ENCODE data around the gene RNASEH2B. TPM values are rescaled to one million over a fixed set of nuclear protein-coding genes. Genes with fewer than 3 reads are reported as not detected.

The RNASEH2B gene
- total RNA-seq, 1 experiment from 2014 or later = 73.8 TPM

DNA sequence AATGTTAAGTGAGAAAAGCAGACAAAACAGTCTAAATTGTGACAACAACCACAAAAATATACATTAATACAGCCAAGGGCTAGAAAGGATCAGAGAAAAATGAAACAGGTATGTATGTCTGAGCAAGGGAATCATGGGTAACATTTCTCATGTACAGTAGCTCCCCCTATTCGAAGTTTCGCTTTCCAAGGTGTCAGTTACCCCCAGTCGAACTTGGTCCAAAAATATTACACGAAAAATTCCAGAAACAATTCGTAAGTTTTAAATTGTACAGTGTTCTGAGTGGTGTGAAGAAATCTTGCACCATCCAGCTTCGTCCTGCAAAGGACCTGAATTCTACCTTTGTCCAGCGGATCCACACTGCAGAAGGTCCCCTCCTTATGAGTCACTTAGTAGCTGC lies 1.8 kb upstream of the RNASEH2B start:
- no peak for DNase-seq (ENCODE audit: low read depth)

DNA sequence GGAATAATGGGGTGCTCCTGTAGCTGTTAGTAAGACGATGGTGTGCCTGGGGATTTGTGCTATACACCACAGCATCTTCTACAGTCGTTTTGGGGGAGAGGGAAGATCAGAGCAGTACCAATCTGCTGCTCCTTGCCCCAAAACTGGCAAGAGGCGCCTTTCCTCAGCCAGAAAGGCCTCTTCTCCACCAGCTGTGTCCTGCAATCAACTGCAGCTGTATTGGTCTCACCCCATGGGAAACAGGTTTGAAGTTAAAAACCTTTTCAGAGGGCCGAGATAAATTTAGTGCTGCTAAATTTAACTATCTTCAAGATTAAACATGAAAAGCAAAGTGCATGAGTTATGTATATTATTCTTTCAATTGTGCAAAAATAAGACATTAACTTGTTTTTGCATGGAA lies 1.2 kb upstream of the RNASEH2B start:
- no peak for DNase-seq (ENCODE audit: low read depth)

DNA sequence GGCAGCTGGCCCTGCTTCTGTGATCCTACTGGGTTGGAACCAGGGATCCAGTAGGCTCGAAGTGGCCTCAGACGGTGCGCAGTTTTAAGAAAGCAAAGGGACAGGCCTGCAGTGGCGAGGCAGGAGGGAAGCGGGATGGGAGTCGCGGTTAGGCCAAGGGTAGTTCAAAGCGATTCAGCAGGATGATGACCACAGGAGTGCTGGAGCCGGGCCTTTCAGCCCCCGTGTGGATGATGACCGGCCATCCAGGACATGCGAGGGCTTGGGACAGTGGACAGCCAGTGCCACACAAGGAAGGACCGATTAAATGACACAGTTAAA lies 854 bp downstream of the RNASEH2B start:
- DNase-seq (ENCODE audit: low read depth) = peak; percentile 55

DNA sequence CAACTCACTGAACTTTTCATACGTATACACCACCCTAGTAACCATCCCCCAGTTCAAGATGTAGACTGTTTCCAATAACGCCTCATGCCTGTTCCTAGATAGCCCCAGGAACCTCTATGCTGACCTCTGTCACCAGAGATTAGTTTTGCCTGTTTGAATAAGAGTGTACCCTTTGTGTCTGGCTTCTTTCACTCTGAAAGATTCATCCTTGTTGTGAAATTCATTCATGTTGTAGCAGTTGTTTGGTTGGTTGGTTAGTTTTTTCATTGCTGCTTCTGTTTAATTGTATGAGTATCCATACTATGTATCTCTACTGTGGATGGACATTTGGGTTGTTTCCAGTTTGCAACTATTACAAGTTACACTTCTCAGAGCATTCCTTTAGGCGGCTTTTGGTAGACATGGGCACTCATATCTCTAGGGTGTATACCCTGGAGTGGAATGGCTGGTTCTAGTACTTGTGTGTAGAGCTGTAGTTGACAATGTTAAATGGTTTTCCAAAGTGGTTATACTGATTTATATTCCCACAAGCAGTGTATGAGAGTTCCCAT lies 1.6 kb downstream of the RNASEH2B start:
- no peak for DNase-seq (ENCODE audit: low read depth)

DNA sequence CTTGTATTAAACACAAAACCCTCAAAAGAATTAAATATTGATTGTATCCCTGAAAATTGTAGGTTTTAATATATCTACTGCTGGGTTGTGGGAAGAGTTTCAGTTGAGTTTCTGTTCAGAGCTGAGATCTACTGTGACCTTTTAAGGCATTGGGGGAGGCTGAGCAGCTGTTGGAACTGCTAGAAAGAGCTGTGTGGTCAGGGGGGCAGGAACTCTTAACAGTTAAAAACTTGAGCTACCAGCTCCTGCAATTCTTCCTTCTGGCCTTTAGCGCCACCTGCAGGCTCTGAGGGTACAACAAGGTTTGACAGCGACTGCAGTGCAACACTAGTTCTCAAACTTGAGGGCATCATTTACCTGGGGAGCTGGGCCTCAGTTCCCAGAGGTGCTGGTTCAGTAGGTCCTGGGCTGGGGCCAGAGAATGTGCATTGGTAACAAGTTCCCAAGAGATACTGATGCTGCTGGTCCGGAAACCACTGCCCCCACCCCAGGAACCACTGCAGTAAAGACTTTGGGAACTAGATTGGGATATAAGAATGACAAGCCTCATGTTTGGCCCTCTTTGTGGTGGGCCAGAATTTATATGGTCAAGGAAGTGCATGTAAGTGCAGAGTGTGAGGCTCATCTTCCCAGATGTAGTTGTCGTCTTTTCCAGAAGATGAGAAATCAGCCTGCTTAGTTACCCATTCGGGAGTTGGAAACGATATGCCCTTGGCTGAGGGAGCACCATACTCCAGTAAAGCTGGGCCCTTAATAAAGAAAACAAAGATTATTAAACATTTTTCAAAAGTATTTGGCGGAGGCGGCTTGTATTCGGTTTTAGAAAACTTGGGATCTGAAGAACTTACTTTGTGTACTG lies 2.6 kb downstream of the RNASEH2B start:
- DNase-seq (ENCODE audit: low read depth) = peak; percentile 85

DNA sequence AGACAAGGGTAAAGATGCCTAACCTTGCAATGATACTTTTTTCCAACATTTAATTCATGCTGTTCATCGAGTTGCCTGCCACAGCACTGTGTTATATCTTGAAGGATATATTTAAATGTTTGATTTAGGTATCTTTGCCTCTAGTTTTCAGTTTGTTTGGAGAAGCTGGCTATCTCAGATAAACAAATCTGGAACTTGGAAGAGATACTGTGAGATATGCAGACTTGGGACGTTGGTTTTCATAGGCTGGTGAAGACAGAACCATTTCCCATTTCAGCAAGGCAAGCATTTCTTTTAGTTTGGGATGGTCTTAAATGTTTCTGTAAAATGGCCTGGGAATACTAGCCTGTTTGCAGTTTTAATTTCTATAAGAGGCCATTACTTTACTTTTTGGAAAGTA lies 3.3 kb downstream of the RNASEH2B start:
- no peak for DNase-seq (ENCODE audit: low read depth)

DNA sequence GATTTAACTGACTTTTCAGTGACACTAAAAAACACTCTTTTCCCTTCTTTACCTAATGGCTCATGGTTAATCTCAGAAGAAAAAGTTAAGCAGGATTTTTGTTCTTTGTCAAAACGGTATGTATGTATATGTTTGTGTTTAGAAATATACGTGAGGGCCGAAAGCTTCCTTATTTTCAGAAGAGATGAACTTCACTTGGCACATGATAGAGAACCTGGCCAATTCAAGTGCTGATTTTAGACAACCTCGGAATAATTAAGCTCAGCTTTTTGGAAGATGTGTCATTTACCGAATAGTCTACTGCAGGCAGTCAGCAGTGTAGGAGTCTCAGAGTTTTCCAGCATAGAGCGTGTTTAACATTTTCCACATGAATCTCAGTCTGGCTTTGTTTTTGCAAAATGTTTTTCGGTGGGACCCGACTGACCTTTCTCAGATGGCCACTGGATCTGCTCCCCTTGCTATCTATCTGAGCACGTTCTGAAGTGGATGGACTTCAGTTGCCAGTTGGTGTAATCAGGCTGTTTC lies 4.6 kb downstream of the RNASEH2B start:
- DNase-seq (ENCODE audit: low read depth) = no peak

DNA sequence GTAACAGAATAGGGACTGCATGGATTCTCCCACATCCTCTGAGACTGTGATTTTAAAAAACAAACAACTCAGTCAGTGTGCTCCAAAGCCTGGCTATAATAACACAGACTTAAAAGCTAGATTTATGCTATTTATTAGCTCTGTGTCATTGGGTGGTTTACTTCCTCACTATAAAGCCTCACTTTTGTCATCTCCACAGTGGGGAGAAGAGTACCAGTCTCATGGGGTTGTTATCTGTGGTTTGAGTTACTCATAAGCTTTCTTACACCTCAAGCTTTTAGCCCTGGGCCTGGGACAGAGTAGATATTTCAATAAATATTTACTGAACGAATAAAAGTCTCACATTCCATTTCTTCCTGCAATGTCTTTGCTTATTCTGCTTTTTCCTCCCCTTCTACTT lies 5.3 kb downstream of the RNASEH2B start:
- DNase-seq (ENCODE audit: low read depth) = peak; percentile 37

DNA sequence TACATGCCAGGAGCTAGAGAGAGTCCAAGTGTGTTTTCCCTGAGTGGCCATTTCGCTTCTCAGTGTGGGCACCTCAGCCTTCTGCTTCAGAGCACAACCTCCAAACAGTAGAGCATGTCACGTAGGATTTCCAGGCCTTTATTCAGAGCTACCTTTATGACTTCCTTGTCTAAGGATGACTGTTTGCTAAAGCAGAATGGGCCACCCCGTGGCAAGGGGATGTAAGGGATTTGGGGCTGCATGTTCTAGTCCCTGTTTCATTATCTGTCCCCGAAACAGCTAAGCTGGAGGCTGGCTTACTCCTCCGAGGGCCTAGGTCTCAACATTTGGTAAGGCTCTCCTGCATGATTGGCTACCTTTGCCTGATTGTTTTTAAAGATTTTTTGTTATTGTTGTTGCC lies 6.0 kb downstream of the RNASEH2B start:
- no peak for DNase-seq (ENCODE audit: low read depth)

DNA sequence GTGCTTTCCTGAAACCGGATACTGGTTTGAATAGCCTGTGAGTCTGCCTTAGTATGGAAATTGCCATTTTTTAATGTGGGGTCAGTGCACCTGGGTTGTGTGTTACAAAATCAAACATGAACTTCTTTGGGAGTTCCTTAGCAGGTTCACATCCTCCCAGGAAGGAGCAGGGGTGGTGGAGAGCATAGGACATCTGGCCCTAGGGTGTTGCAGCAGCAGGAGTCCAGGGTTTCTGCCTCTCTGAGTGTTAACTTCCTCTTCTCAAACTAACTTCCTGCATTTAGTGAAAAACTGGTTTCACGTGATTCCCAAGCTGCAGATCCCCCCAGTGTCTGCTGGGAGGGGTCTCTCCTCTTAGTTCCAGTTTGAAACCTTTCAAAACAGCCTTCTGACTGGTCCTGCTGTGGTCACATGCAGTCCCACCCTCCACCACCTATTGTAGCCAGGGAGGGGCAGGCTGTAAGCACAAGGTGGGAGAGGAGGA lies 7.2 kb downstream of the RNASEH2B start:
- no peak for DNase-seq (ENCODE audit: low read depth)

DNA sequence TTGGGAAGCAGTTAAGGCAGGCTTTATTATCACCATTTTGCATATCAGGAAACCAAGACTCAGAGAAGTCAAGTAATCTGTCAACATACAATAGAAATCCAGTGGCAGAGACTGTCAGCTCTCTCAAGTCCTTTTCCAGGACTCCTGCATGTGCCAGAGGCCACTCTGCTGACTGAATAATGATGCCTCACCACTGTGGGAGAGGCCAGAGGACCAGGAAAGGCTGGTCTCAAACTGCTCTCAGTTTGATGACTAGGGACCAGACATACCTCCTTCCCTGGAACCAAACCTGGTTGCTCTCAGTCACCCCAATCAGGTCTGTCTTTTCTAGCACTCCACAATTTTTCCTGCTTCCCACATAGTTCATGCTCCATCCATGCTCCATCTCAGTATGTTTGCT lies 8.0 kb downstream of the RNASEH2B start:
- no peak for DNase-seq (ENCODE audit: low read depth)

DNA sequence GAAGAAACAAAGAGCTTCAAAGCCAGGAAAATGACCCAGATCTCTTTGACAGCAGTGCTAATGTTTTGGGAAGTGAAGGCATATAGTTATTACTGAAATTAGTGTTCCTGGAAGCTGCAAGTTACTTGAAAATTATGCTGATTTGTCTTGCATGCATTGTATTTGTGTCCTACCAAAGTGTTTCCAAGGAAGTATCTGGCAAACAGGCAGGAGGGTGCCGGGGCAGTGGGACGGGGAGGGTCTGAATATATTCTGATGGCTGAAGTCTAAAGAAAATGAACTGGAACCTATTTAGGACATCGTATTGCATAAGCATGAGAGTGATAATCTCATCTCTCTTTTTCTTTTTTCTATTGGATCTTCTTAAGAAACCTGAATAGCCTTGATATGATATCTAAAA lies 9.0 kb downstream of the RNASEH2B start:
- DNase-seq (ENCODE audit: low read depth) = no peak

DNA sequence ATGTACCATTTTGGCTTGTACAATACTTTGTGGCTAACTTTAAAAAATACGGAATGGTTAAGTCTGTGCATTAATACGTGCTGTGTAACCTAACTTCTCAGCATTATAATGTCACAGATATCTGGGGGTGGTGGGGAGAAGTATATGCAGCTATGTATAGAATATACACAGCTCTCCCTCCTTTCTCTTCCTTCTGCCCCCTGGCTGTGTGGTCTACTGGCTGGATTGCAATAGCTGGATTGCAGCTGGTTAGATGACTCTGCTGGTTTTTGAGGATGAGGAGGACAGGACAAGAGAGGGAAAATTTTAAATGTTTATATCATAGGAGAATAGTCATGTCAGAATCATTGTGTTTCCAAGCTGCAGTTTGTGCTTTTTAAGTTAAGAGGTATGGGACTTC lies 9.7 kb downstream of the RNASEH2B start:
- DNase-seq (ENCODE audit: low read depth) = no peak

DNA sequence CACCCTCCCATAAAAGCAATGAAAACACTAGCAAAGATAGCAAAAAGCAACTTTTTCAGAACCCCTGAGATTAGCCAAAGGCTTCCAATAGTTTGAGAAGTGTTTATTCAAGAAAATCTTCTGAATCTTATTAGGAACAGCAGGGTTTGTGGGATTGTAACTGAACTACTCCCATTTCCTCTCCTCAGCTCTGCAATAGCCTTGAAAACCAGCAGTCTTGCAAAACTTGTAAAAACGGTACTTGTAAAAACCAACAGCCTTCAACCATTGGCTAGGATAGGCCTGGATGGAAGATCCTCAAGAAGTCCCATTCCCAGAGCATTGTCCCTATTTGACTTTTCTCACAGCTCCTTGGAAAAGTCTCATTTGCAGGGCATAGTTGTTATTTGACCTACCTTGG lies 12.1 kb downstream of the RNASEH2B start:
- no peak for DNase-seq (ENCODE audit: low read depth)

DNA sequence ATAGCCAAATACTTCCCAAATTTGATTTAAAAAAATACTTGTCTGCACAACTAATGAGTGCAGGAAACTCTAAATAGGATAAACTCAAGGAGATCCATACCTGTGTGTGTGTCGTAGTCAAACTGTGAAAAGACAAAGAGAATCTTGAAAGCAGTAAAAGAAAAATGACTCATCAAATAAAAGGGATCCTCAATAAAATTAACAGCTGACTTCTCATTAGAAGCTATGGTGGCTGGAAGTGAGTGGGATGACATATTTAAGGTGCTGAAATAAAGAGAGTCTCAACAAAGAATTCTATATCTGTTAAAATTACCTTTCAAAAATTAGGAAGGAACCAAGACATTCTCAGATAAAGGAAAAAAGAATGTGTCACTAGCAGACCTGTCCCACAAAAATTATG lies 13.7 kb downstream of the RNASEH2B start:
- no peak for DNase-seq (ENCODE audit: low read depth)

DNA sequence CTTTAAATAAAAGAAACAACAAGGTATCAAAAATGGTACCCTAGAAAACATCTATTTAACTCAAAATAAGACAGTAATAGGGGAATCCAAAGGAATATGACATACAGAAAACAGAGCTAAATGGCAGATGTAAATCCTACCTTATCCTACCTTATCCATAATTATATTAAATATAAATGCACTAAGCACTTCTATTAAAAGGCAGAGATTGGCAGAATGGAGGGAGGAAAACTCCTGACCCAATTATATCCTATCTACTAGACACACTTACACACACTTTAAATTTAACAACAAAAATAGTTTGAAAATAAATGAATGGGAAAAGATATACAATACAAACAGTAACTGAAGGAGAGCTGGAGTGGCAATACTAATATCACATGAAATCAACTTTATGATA lies 14.4 kb downstream of the RNASEH2B start:
- no peak for DNase-seq (ENCODE audit: low read depth)

DNA sequence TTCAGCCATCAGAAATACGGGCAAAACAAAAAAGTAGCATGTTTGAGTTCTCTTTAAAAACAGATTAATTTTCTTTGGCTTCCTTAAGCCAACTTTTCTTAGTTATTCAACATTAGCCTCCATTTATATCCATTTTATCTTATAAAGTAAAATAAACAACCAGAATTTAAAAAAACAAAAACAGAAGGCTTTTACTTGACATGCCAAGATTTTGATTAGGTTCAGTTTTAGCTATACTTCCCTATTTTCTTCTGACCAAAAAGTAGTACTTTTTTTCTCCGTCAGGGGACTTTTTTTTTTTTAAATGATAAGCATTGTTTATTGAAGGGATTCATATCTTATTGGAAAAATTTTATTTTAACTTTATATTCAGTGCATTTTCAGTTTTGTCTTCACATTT lies 18.1 kb downstream of the RNASEH2B start:
- DNase-seq (ENCODE audit: low read depth) = no peak

DNA sequence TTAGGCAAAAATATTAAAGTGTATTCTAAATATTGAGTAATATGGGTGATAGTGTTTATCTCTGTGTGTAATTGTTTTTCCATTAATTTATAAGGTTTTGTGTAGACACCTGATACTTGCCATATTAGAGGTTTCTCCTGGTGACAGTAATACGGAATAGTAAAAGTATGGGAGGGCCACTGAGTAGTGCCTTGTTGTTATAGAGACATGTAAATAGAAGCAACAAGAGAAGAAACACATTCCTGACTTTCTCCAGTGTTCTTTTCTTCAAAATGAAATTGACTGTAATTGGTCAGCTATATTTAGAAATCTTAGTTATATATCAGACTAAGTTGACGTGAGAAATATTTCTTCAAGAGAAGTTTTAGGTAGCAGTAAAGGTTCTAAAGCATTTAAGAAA lies 18.5 kb downstream of the RNASEH2B start:
- DNase-seq (ENCODE audit: low read depth) = no peak

DNA sequence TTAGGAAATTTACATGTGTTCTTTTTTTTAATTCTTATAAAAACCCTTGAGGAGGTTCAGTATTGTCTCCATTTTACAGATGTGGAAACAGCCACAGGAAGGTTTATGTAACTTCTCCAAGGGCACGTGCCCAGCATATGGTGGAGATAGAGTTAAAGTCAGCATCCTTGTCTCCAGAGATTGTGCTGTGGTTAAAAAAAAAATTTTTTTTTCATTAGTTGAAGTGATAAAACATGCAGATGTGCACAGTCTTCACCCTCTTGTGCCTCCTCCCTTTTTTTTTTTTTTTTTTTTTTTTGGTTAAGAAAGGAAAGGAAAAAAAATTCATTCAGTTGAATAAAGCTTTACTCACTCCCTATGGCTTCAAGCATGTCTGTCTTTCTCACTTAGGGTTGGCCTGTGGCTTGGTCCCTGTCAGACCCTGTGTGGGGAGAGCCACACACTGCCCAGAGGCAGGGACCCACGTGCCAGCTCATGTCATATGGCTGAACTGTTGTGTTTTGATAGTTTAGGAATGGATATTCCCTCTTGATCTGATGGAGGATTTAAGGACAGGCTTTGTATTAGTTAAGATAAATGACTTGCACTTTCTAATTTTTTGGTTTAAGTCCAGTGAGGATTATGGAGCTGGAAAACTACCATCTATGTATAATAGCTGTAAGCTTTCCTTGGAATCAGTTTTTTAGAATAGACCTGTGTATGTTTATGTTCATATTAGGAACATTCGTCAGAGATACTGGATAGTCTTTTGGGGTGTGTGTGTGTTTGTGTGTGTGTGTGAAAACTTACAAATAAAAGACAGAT lies 19.3 kb downstream of the RNASEH2B start:
- no peak for DNase-seq (ENCODE audit: low read depth)

DNA sequence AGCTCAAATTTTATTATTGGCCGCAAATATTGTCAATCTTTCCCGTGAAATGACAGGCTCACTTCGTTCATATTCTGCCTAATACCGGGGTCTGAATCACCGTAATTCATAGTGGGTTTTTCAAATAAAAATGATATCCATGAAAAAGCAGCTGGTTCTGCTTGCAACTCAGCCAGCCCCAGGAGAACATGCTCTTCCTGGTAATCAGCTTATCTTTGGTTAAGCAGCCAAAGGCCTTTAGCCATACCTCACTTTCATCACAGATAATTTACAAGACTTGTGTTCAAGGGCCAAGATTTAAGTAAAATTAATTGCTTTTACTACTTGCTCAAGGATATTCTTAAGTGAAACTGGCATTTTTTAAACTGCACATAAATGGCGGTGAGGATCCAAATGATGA lies 22.5 kb downstream of the RNASEH2B start:
- no peak for DNase-seq (ENCODE audit: low read depth)

DNA sequence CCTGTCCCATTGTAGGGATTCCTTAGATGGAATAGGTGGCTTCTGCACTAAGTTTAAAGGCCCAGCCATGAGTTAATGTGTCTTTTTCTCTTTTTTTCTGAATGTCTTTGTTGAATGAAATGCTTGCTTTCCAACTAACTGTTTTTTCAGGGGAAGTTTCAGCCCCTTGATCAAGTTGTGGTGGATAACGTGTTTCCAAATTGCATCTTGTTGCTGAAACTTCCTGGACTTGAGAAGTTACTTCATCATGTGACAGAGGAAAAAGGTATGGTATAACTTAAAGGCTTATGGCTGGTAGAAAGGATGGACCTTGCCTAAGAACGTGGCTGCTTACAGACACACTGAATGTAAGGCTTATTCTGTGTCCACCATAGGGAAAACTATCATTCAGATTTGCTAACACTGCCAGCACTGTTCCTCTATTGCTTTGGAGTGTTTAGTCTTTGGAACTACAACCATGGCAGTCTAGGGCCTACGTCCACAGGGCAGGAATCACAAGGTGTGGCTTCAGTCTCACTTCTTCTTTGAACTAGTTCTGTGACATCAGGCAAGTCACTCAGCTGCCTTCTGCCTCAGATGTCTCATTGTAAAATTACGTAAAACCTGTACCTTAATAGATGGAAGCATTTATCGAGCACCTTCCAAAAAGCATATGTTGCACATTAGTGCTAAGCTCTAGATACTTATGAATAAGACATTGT lies 25.3 kb downstream of the RNASEH2B start:
- DNase-seq (ENCODE audit: low read depth) = no peak

DNA sequence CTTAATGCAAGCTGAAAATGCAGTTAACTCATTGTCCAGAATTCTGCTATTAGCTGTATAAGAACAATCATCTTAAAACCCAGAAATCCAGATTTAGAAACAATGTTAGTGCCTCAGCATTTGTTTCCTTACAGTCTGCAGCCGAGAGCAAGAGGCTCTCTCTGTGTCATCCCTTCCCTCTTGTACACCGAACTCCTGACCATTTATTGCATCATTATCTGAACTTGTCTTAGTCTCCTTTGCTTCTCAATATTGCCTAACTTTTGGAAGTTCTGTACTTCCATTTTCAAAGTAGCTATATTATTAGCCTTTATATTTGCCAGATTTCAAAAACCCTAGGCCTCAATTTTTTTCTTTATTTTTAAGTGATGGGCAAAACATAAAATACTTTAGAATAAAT lies 27.1 kb downstream of the RNASEH2B start:
- no peak for DNase-seq (ENCODE audit: low read depth)

Data from Daoy (cell line).